OCI-LY7 (cell line): ENCODE results near the gene SCN1A.

Source experiments
- CTCF ChIP-seq: fragments of 200-600 bp; sonication (generic); conservative IDR thresholded peaks from 2 replicates; pipeline ENCODE4 v1.5.1; 2014; ENCODE audit warnings: mild to moderate bottlenecking, antibody characterized with exemption, low read length, moderate library complexity, mixed read lengths
- EZH2phosphoT487 ChIP-seq: fragments of 200-600 bp; sonication (generic); IDR thresholded peaks from 2 replicates; pipeline ENCODE4 v1.6.1; 2018; ENCODE audit warnings: low read depth, borderline replicate concordance, mild to moderate bottlenecking, mixed run types, antibody characterized with exemption, low read length, moderate library complexity, mixed read lengths

- no peak for TF ChIP-seq CTCF
- no peak for TF ChIP-seq EZH2phosphoT487
These were observed 29.8 kb upstream of the SCN1A start for GRCh38 chr2:166157578-166157977.
